GM18505 (cell line): ENCODE measurements around the gene AGAP2.

Experiments used
- ATAC-seq: cut with Tn5 transposase; IDR thresholded peaks from one replicate; pipeline ENCODE4 v1.9.1; 2021; ENCODE audit not compliant: unreplicated experiment
- POLR2A ChIP-seq: IDR thresholded peaks from 4 replicates; pipeline ENCODE4 v1.6.1; 2011; ENCODE audit warnings: borderline replicate concordance; ENCODE audit not compliant: insufficient read depth, insufficient read length; ENCODE audit errors: extremely low read depth

Gene AGAP2

DNA sequence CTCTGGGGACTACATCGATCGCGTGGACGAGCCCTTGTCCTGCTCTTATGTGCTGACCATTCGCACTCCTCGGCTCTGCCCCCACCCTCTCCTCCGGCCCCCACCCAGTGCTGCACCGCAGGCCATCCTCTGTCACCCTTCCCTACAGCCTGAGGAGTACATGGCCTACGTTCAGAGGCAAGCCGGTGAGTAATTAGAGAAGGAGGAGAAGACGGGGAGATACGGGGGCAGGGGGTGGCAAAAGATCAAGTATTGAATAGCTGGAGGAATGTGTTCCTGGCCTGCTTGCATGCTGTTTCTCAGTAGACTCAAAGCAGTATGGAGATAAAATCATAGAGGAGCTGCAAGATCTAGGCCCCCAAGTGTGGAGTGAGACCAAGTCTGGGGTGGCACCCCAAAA is 22.8 kb downstream of the AGAP2 start:
- ATAC-seq: no peak
- no peak for TF ChIP-seq POLR2A

DNA sequence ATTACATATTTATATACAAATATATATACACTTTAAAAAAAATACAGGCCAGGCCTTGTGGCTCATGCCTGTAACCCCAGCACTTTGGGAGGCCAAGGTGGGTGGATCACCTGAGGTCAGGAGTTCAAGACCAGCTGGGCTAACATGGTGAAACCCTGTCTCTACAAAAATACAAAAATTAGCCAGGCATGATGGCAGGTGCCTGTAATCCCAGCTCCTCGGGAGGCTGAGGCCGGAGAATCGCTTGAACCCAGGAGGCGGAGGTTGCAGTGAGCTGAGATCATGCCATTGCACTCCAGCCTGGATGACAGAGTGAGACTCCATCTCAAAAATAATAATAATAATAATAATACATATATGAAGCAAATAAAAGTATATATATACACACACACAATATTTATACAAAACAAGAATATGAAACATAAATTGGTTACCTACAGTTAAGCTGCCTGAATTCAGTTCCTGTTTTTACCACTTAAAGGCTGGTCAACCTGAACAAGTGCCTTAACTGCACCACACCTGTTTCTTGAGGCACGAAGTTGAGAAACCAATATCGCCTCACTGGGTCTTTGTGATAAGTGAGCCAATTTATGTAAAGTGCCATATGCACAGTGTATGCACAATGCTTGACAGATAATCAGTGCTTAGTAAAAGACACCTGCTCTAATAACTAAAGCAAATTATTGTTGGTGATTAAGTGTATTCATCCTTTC is 23.4 kb downstream of the AGAP2 start:
- peak; percentile 65 for ATAC-seq

- no peak for ATAC-seq
Observed at GRCh38 chr12:57713209-57713608, 25.3 kb downstream of the AGAP2 start.

DNA sequence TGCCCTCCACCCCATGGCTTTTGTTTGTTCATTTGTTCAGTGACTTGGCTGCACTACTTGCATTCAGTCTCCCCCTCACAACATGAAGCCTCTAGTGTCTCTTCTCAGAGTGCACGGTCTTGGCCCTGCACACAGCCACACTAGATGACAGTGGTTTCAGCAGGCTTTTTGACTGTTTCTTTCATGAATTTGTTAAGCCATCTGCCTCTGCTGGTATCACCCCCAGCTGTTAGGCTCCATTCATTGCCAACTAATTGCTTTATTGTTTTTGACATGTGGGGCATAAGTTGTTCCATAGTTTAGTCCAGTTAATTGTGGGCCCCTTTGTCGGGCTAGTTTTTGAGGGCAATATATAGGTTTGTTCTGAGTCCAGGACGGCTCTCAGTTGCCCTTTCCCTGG is 25.8 kb downstream of the AGAP2 start:
- TF ChIP-seq POLR2A: no peak
- no peak for ATAC-seq

More at GRCh38 chr12:57713209-57713608, 25.3 kb downstream of the AGAP2 start:
- no peak for TF ChIP-seq POLR2A

- ATAC-seq: no peak
- TF ChIP-seq POLR2A: no peak
Observed at GRCh38 chr12:57708296-57708695, 30.2 kb downstream of the AGAP2 start.

DNA sequence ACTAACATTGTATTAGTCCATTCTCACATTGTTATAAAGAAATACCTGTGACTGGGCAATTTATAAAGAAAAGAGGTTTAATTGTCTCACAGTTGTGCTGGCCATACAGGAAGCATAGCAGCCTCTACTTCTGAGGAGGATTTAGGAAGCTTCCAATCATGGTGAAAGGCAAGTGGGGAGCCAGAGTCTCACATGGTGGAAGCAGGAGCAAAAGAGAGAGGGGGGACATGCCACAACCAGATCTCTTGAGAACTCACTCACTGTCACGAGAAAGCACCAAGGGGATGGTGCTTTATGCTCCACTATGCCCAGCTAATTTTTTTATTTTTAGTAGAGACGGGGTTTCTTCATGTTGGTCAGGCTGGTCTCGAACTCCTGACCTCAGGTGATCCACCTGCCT is 31.3 kb downstream of the AGAP2 start:
- no peak for ATAC-seq
- TF ChIP-seq POLR2A: no peak

GRCh38 chr12:57700317-57700716 is 38.2 kb downstream of the AGAP2 start:
- no peak for TF ChIP-seq POLR2A
- no peak for ATAC-seq

DNA sequence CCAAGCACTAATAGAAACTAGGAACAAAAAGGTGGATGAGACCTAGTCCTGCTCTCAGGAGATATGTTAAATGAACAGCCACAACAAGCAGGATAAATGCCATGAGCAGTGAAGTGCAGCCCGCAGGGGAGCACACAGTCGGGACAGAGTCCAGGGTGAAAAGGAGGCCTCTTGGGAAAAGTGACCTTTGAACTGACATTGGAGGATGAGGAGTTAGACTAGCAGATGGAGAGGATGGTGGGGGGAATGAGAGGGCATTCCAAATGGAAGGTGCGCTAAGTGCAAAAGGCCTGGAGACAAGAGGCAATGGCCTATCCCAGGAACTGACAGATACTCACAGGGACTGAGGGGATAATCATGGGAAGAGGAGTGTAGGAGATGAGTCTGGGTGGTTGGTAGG is 40.1 kb downstream of the AGAP2 start:
- ATAC-seq: no peak
- no peak for TF ChIP-seq POLR2A

- no peak for TF ChIP-seq POLR2A
- no peak for ATAC-seq
Observed at GRCh38 chr12:57697076-57697475, 41.5 kb downstream of the AGAP2 start.

GRCh38 chr12:57695770-57696432 is 42.6 kb downstream of the AGAP2 start:
- ATAC-seq: no peak
- TF ChIP-seq POLR2A: no peak

DNA sequence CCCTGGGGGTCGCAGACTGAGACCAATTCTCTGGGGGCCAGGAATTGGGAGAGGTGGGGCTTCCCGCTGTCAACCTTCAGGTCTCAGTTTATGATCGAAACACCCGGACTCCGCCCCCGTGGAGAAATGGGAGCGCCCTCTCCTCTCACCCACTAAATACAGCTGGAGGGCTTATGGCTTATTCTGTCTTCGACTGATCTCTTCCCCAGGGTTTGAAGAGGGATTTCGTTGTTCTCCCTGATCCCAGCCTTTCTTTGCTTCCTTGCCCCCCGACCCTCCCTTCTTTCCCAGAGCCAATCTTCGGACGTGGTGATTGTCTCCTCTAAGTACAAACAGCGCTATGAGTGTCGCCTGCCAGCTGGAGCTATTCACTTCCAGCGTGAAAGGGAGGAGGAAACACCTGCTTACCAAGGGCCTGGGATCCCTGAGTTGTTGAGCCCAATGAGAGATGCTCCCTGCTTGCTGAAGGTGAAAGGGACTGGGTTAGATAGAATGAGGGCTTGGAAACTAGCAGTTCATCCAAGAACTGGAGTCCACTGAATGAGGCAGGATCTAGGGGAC is 44.0 kb downstream of the AGAP2 start:
- no peak for ATAC-seq
- no peak for TF ChIP-seq POLR2A

- peak; percentile 95 for ATAC-seq
- peak; percentile 97 for TF ChIP-seq POLR2A
Observed at GRCh38 chr12:57693659-57694458, 44.7 kb downstream of the AGAP2 start, which contains the start of gene OS9. OS9 (plus strand) TSS chr12:57694132; CDS start chr12:57694162, 30 bp downstream.

- TF ChIP-seq POLR2A: no peak
- no peak for ATAC-seq
Observed at GRCh38 chr12:57693317-57693658, 45.3 kb downstream of the AGAP2 start.
